Fibroblast of skin of left biceps (primary cell): ENCODE measurements around the gene SSBP3.
A peak's percentile ranks its signal among the peaks of the same experiment; 100 is the strongest.

Source experiments
- DNase-seq, 2 experiments: peaks; one replicate each; pipeline ENCODE4 v3.0.0-alpha.2; 2013; ENCODE audit warnings: low read depth in 2 of 2

Gene SSBP3

GRCh38 chr1:54266908-54267307, 139.3 kb downstream of the SSBP3 start:
- no peak for DNase-seq

DNA sequence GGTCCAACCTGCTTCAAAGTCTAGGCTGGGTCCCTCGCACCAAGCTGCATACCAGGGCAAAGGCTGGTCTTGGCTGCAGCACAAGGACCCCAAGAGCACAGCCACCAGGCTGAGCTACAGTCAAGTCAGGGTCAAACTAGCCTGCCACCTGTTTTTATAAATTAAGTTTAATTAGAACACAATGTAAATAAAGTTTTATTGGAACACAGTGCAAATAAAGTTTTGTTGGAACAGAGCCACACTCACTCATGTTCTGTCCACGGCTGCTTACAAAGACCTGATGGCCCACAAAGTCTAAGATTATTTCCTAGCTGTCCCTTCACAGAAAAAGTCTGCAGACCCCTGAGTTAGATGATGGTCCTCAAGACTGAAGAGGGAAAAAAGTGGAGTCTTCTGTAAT, 140.0 kb downstream of the SSBP3 start:
- no peak for DNase-seq

- DNase-seq = no peak
These were observed 140.5 kb downstream of the SSBP3 start for GRCh38 chr1:54265659-54266058.

GRCh38 chr1:54265126-54265525, 141.1 kb downstream of the SSBP3 start:
- no peak for DNase-seq

DNA sequence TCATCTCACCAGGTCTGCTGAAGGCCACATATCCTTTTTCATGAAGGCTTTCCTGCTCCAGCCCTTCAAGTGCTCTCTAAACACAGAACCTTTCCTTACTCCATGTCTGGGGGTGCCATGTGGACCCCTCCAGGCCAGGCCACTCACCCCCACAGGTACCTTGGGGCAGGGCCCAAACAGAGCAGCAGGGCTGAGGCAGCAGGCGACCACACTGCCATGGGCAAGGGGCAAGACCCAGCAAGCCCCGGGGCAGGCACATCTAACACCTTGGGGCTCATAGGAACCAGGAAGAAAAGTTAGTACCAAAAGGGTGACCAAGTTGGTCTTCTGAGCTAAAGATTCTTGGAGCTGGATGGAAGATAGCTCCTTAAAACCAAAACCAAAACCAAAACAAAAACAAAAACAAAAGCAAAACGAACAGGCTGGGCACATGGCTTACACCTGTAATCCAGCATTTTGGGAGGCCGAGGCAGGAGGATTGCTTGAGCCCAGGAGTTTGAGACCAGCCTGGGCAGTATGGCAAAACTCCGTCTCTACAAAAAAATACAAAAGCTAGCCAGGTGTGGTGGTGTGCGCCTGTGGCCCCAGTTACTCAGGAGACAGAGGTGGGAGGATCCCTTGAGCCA, 142.5 kb downstream of the SSBP3 start:
- DNase-seq = no peak

- no peak for DNase-seq
These were observed 143.9 kb downstream of the SSBP3 start for GRCh38 chr1:54262244-54262643.

GRCh38 chr1:54260810-54261209, 145.4 kb downstream of the SSBP3 start:
- DNase-seq = no peak

- no peak for DNase-seq
These were observed 146.6 kb downstream of the SSBP3 start for GRCh38 chr1:54259546-54260140.

- no peak for DNase-seq
These were observed 148.3 kb downstream of the SSBP3 start for GRCh38 chr1:54257876-54258275.

- no peak for DNase-seq
These were observed 148.9 kb downstream of the SSBP3 start for GRCh38 chr1:54257346-54257620.

- DNase-seq = no peak
These were observed 149.5 kb downstream of the SSBP3 start for GRCh38 chr1:54256522-54257345.

DNA sequence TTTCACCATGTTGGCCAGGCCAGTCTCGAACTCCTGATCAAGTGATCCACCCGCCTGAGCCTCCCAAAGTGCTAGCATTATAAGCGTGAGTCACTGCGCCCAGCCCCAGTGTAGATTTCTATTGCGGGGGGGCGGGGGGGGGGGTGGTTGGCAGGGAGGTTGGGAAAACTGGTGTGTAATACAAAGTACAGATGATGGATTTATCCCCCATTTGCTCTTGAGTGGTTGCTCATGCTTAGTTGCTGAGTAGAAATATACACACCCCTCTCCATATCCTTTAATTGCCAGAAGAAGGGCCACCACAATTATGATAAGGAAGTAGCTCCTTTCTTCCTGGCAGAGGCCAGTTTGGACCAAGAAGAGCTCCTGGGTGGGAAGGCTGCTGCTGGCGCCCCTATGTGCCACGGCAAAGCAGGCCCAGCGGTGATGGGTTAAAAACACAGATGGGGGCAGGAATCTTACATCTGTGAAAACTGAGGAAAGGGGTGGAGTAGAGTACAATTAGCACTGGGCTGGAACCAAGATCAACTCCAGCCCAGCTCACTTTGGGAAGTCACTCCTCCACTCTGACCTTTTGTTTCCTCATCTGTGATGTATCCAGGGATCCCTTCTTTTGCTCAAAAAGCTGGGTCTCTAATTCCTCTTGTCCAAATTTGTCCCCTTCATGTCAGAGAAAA, 151.0 kb downstream of the SSBP3 start:
- DNase-seq = no peak

DNA sequence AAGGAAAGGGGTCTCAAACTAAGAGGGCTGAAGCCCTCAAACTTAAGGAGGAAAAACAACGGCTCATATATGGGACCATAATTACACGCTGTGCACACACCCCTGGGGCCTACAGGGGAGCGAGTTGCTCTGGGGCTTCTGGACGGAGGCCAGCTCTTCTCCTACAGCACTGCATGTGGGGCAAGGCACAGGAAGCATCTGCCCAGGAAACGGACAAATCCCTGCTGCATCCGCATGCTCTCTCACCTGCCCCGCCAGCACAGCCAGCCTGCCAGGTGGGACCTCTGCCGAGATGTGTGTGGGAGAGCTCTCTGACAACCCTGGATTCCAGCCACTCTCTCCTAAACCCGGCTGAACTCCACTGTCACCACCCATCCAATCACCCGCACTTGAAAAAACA, 152.1 kb downstream of the SSBP3 start:
- no peak for DNase-seq

DNA sequence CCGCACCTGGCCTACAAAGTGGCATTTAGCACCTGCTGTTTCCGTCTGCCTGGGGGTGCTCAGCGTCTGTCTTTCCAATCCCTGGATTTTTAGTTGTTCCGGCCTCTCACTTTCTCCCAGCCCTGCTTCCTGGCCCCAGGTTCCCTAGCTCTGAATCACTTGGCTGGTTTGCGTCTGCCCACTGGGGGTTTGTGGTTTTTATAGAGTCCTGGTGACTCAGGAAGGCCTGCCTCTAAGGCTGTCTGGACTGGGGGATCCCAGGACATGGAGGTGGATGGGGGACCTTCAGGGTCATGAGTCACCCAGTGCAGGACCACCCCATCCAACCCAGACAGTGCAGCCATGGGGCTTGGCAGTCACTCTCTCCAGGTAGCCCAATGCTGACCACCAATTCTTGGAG, 152.7 kb downstream of the SSBP3 start:
- DNase-seq = peak; percentile 67 to 72

- no peak for DNase-seq
These were observed 153.7 kb downstream of the SSBP3 start for GRCh38 chr1:54252371-54252936.

GRCh38 chr1:54250670-54251069, 155.5 kb downstream of the SSBP3 start:
- DNase-seq = no peak

DNA sequence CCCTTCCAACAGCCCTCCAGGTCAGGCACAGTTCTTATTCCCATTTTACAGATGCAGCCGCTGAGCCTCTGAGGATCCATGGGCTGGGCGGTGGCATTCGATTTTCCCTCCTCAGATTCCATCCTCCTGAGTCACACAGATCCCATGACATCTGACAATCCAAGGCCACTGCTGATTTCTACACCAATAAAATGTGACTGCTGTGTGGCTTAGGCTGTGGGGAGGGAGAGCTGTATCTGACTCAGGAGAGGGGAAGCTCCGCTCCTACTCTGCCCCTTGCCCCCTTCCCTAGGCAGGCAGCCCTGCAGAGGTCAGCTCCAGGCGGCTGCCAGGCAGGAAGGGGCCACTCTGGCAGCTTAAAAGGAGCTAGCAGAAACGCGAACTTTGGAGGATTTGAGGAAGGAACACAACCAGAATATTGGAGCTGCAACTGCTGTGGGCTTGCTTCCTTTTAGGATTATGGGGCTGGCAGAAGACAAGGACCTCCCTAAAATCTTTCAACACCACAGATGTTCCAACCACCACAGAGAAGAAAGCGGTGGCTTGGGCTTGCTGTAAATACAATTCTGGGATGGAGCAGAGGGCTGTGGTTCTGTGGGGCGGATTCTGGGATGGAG, 156.3 kb downstream of the SSBP3 start:
- DNase-seq = peak in 1 of 2 experiments; percentile 43

- no peak for DNase-seq
These were observed 157.2 kb downstream of the SSBP3 start for GRCh38 chr1:54248966-54249365.

DNA sequence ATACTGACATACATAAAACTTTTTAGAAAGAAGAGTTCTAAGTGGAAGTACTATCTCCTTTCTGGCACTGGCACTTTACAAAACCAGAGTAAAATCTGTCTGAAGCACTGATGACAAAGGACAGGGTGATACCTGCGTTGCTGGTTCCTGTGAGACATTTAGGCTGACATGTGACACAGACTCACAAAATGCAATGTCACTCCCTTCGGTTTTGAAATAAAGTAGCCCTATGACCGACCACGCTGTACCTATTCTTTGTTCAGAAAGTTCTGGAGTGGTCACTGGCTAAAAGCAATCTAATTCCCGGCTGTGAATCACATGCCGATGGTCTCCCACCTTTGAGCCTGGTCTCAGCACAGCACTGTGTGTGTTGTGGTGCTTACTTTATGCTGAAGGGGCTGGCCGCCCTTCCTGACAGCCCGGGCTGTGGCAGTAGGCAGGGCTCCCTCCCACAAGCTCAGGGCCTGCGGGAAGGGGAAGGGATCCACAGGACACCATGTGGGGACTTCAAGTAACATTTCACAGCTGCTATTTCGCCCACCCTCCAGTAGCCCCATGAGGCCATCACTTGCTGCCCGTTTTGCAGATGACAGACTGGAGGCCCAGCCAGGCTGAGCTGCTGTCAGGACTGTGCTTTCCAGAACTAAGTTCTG, 158.2 kb downstream of the SSBP3 start:
- no peak for DNase-seq

DNA sequence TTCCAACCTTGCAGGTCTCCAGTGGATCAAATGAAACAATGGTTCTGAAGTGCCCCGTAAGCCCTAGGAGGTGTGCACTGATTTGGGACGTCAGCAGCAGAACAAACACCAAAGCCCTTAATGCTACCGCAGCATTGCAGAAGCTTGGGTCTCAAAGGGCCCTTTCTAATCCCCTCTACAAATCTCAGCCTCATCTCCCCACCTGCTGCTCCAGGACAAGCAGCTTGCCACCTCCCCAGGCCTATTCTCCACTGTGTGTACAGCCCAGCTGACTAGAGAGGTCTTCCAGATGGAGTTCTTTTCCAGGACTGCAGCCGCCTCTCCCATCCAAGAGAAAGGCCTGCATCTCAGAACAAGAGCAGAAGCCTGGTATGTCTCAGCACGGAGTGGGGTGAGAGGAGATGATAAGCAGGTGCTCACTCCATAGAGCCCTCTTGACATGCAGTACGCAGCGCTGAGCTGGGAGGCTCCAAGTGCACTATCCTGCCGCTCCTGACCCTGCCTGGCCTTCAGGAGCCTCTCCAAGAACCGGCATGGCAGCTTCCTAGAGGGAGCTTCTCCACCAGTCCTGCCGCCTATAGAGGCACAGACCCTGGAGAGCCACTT, 160.0 kb downstream of the SSBP3 start:
- DNase-seq = no peak

- DNase-seq = no peak
These were observed 160.7 kb downstream of the SSBP3 start for GRCh38 chr1:54245501-54245900.
